H1 (cell line): ENCODE data around the gene CLDN4. TPM values are rescaled to one million over a fixed set of nuclear protein-coding genes. Genes with fewer than 3 reads are reported as not detected.

ENCODE experiments used
- CTCF ChIA-PET: fragments of 300-600 bp; sonication (Branson Sonifier 250); formaldehyde crosslinking; loops from one replicate; lab custom pipeline; 2021; ENCODE audit not compliant: partially characterized antibody; lab: Charles Lee
- POLR2A ChIA-PET: fragments of 300-600 bp; sonication (Branson Sonifier 250); formaldehyde crosslinking; loops from one replicate; lab custom pipeline; 2021; ENCODE audit warnings: inconsistent platforms; ENCODE audit not compliant: partially characterized antibody; lab: Charles Lee
- DNase-seq, 2 experiments: peaks; one replicate each; pipeline versions ENCODE4 v3.0.0 to v3.0.0-alpha.2; 2010 to 2022; ENCODE audit warnings: low spot score in 2 of 2, low read depth in 1 of 2, mixed read lengths in 1 of 2
- FAIRE-seq: peaks from 2 replicates; lab custom pipeline; 2011; peaks lifted over from hg19 to GRCh38; lab: Jason Lieb, UNC
- H2AFZ ChIP-seq: 2 replicates; pipeline ENCODE4 v1.8.1; 2012; ENCODE audit warnings: low read length, inconsistent platforms
- H2AK5ac ChIP-seq: 2 replicates; pipeline ENCODE4 v1.6.1; 2013; ENCODE audit warnings: low read depth, low read length
- H2BK120ac ChIP-seq: replicated peaks from 2 replicates; pipeline ENCODE3; 2013; ENCODE audit warnings: low read depth, low read length, inconsistent platforms
- H2BK12ac ChIP-seq: 2 replicates; pipeline ENCODE4 v1.6.1; 2013; ENCODE audit warnings: low read depth, low read length
- H2BK15ac ChIP-seq: 2 replicates; pipeline ENCODE4 v1.6.1; 2013; ENCODE audit warnings: low read length
- H2BK20ac ChIP-seq: 2 replicates; pipeline ENCODE4 v1.6.1; 2013; ENCODE audit warnings: low read length
- H2BK5ac ChIP-seq: 2 replicates; pipeline ENCODE4 v1.6.1; 2013; ENCODE audit warnings: low read depth, low read length
- H3K14ac ChIP-seq: 2 replicates; pipeline ENCODE4 v1.6.1; 2013; ENCODE audit warnings: inconsistent platforms; ENCODE audit not compliant: insufficient read length
- H3K18ac ChIP-seq: 2 replicates; pipeline ENCODE4 v1.6.1; 2013; ENCODE audit warnings: low read length; ENCODE audit errors: extremely low read depth
- H3K23ac ChIP-seq: 2 replicates; pipeline ENCODE4 v1.6.1; 2013; ENCODE audit warnings: inconsistent platforms; ENCODE audit not compliant: insufficient read length
- H3K23me2 ChIP-seq: 2 replicates; pipeline ENCODE4 v1.6.1; 2013; ENCODE audit warnings: low read depth, low read length
- H3K27ac ChIP-seq: 2 replicates; pipeline ENCODE4 v1.6.1; 2011; ENCODE audit warnings: low read depth, low read length, inconsistent platforms
- H3K27me3 ChIP-seq, 4 experiments: replicated peaks in 1 of 4; 1 replicate in 1 of 4; 2 replicates in 3 of 4; pipeline versions ENCODE4 v1.6.1 to v1.8.1; 2011 to 2013; ENCODE audit warnings: low read length in 3 of 4, mild to moderate bottlenecking in 3 of 4, inconsistent platforms in 2 of 4, mixed read lengths in 2 of 4, moderate library complexity in 1 of 4; ENCODE audit not compliant: control insufficient read depth in 3 of 4, insufficient read depth in 3 of 4; ENCODE audit errors: extremely low read depth in 1 of 4
- H3K36me3 ChIP-seq, 4 experiments: 2 replicates each; pipeline versions ENCODE4 v1.6.1 to v1.8.1; 2011 to 2013; ENCODE audit warnings: mild to moderate bottlenecking in 4 of 4, low read length in 3 of 4, moderate library complexity in 2 of 4, control low read depth in 1 of 4, inconsistent platforms in 1 of 4; ENCODE audit not compliant: insufficient read depth in 4 of 4, control insufficient read depth in 2 of 4
- H3K4ac ChIP-seq: replicated peaks from 2 replicates; pipeline ENCODE3; 2013; ENCODE audit warnings: low read length, low read depth, mixed read lengths, inconsistent platforms; ENCODE audit not compliant: insufficient read length
- H3K4me1 ChIP-seq, 4 experiments: replicated peaks in 1 of 4; 1 replicate in 1 of 4; 2 replicates in 3 of 4; pipeline versions ENCODE4 v1.6.1 to v1.8.1; 2011 to 2013; ENCODE audit warnings: low read length in 3 of 4, inconsistent platforms in 2 of 4, mixed read lengths in 1 of 4; ENCODE audit not compliant: insufficient read depth in 4 of 4, control insufficient read depth in 3 of 4
- H3K4me2 ChIP-seq, 2 experiments: 2 replicates each; pipeline versions ENCODE4 v1.6.1 to v1.8.1; 2011 to 2013; ENCODE audit warnings: low read depth in 2 of 2, low read length in 2 of 2, control low read depth in 1 of 2, inconsistent platforms in 1 of 2, mild to moderate bottlenecking in 1 of 2; ENCODE audit not compliant: insufficient read depth in 1 of 2
- H3K4me3 ChIP-seq, 4 experiments: fragments of 200-600, 300-600 bp in 1 of 4; sonication (generic), shearing (Covaris generic), sonication (Bioruptor Twin) in 1 of 4; 2 replicates each; pipeline versions ENCODE4 v1.5.1 to v1.8.1; 2011 to 2016; ENCODE audit warnings: low read length in 4 of 4, low read depth in 3 of 4, control low read depth in 2 of 4, inconsistent platforms in 2 of 4, mild to moderate bottlenecking in 2 of 4, mixed read lengths in 1 of 4, moderate library complexity in 1 of 4; ENCODE audit not compliant: insufficient read depth in 2 of 4; ENCODE audit errors: extremely low read depth in 1 of 4
- H3K56ac ChIP-seq: replicated peaks from 2 replicates; pipeline ENCODE3; 2013; ENCODE audit warnings: low read depth, mild to moderate bottlenecking, mixed read lengths, low read length, inconsistent platforms; ENCODE audit not compliant: insufficient read length
- H3K79me1 ChIP-seq: 2 replicates; pipeline ENCODE4 v1.6.1; 2013; ENCODE audit warnings: low read depth, low read length, control low read depth
- H3K79me2 ChIP-seq, 2 experiments: 2 replicates each; pipeline versions ENCODE4 v1.6.1 to v1.8.1; 2012 to 2013; ENCODE audit warnings: low read length in 2 of 2, mild to moderate bottlenecking in 2 of 2, inconsistent platforms in 1 of 2; ENCODE audit not compliant: insufficient read depth in 2 of 2, control insufficient read depth in 1 of 2
- H3K9ac ChIP-seq, 4 experiments: replicated peaks in 1 of 4; 1 replicate in 1 of 4; 2 replicates in 3 of 4; pipeline versions ENCODE4 v1.6.1 to v1.8.1; 2011 to 2013; ENCODE audit warnings: low read depth in 3 of 4, low read length in 3 of 4, control low read depth in 2 of 4, mild to moderate bottlenecking in 2 of 4, moderate library complexity in 2 of 4, inconsistent platforms in 1 of 4; ENCODE audit errors: extremely low read depth in 1 of 4
- H3K9me3 ChIP-seq, 2 experiments: 2 replicates each; pipeline versions ENCODE4 v1.6.1 to v1.8.1; 2012 to 2013; ENCODE audit warnings: mild to moderate bottlenecking in 2 of 2, moderate library complexity in 2 of 2, control low read depth in 1 of 2, inconsistent platforms in 1 of 2, low read depth in 1 of 2, low read length in 1 of 2, mixed read lengths in 1 of 2; ENCODE audit not compliant: insufficient read depth in 2 of 2
- H4K20me1 ChIP-seq, 2 experiments: replicated peaks in 1 of 2; 2 replicates each; pipeline versions ENCODE3 to v1.8.1; 2011 to 2013; ENCODE audit warnings: inconsistent platforms in 2 of 2, low read length in 2 of 2, mild to moderate bottlenecking in 1 of 2; ENCODE audit not compliant: insufficient read depth in 2 of 2, control insufficient read depth in 1 of 2
- H4K5ac ChIP-seq: 2 replicates; pipeline ENCODE4 v1.6.1; 2013; ENCODE audit warnings: low read length, low read depth, mixed read lengths, inconsistent platforms; ENCODE audit not compliant: insufficient read length
- H4K8ac ChIP-seq: 2 replicates; pipeline ENCODE4 v1.8.0; 2013; ENCODE audit warnings: mild to moderate bottlenecking, moderate library complexity, low read length, inconsistent platforms; ENCODE audit not compliant: insufficient read depth; ENCODE audit errors: extremely low read depth
- H4K91ac ChIP-seq: replicated peaks from 2 replicates; pipeline ENCODE3; 2013; ENCODE audit warnings: low read length, mixed read lengths, inconsistent platforms; ENCODE audit not compliant: insufficient read length
- ASH2L ChIP-seq: fragments of 200-600, 300-600 bp; sonication (generic); IDR thresholded peaks from one replicate; pipeline ENCODE4 v1.7.1; 2017; ENCODE audit warnings: low read length
- BRCA1 ChIP-seq: IDR thresholded peaks from 2 replicates; pipeline ENCODE4 v1.6.1; 2012; ENCODE audit warnings: low read depth, low read length, improper control_type of control experiment
- POLR2AphosphoS5 ChIP-seq: IDR thresholded peaks from 2 replicates; pipeline ENCODE4 v1.6.1; 2011; ENCODE audit warnings: low read depth, low read length
- RBBP5 ChIP-seq: IDR thresholded peaks from 2 replicates; pipeline ENCODE4 v1.7.1; 2012; ENCODE audit warnings: low read depth, mild to moderate bottlenecking, inconsistent platforms, low read length, moderate library complexity, borderline replicate concordance
- SRF ChIP-seq: IDR thresholded peaks from 2 replicates; pipeline ENCODE4 v1.6.1; 2011; ENCODE audit warnings: mild to moderate bottlenecking, low read depth, low read length, moderate library complexity
- TAF1 ChIP-seq: IDR thresholded peaks from 2 replicates; pipeline ENCODE4 v1.6.1; 2011; ENCODE audit warnings: mild to moderate bottlenecking, low read depth, low read length
- WGBS, 2 experiments: shearing (Covaris generic) in 1 of 2; methylation state at CpG; one replicate each; pipeline versions ENCODE4 v1.1.6 to v1.1.7; 2013 to 2015; ENCODE audit warnings: low lambda C conversion rate in 2 of 2, mixed read lengths in 2 of 2, inconsistent platforms in 1 of 2, low coverage in 1 of 2, missing lambda C conversion rate in 1 of 2; ENCODE audit not compliant: insufficient replicate concordance in 2 of 2, insufficient coverage in 1 of 2, insufficient read length in 1 of 2; ENCODE audit errors: extremely low coverage in 1 of 2, missing lambda C conversion rate in 1 of 2; 5-methylcytosine and 5-hydroxymethylcytosine counted together
- polyA plus RNA-seq, 7 experiments: library from polyadenylated mRNA; depleted of rRNA in 3 of 7; stranded (reverse) in 5 of 7; unstranded in 2 of 7; fragments of >200 nt in 5 of 7; fragments of 200-250 nt in 2 of 7; gene quantifications; 1 replicate in 5 of 7; 2 replicates in 1 of 7; 4 replicates in 1 of 7; pipeline versions ENCODE4 v1.2.1 to v1.2.3, GENCODE V29; 2011 to 2013; ENCODE audit warnings: missing spikeins in 2 of 7, mixed read lengths in 2 of 7
- total RNA-seq: library from RNA; stranded (reverse); fragmentation: NEBNext Ultra II Directional; extraction: Animal tissue kit (Norgen Biotek cat#: 25700); gene quantifications from 2 replicates; pipeline ENCODE4 v1.2.1, GENCODE V29; 2021
- TF ChIP-seq, protein P1 (sequence below): IDR thresholded peaks from 2 replicates; pipeline ENCODE4 v1.6.1; 2012; ENCODE audit warnings: inconsistent platforms
- TF ChIP-seq, protein P2 (sequence below): IDR thresholded peaks from 2 replicates; pipeline ENCODE4 v1.6.1; 2012; ENCODE audit warnings: inconsistent platforms

CLDN4 gene
- total and polyA plus RNA-seq, 2 of the 8 experiments (the other 6 are each of a cell fraction or from before 2014, with no cell fraction given) = 28.0 to 69.3 TPM

GRCh38 chr7:73827567-73828106 is 3.2 kb upstream of the CLDN4 start:
- H3K9me3 ChIP-seq = no peaks in the 10 kb centered on the region
- H3K4me2 ChIP-seq = peak overlapping the region; percentile 56 to 63
- no peak overlapping the region for H3K14ac ChIP-seq
- peak overlapping the region in 2 of 4 experiments; percentile 3 to 17; a peak in 1 of 8 replicates for H3K4me3 ChIP-seq
- peaks cover 18 to 46% (median 37%) of the 10 kb centered on the region in 4 experiments for H3K4me1 ChIP-seq
- H3K18ac ChIP-seq = peak overlapping the region; percentile 94
- H3K23me2 ChIP-seq = peaks cover 17% of the 10 kb centered on the region; the same call in 1 of the 2 replicates
- H2BK12ac ChIP-seq = peak overlapping the region; percentile 97
- H3K27ac ChIP-seq = peak overlapping the region; percentile 63
- peaks cover 0 to 5% (median 2%) of the 10 kb centered on the region in 4 experiments; a peak in 3 of 7 replicates for H3K27me3 ChIP-seq
- H2BK120ac ChIP-seq = no peak overlapping the region
- no peaks in the 10 kb centered on the region for H3K36me3 ChIP-seq
- ChIA-PET POLR2A (interaction anchor here (0.9 to 2.9 kb wide), 12 partner anchors 8 to 89 kb away, joined by 3 to 15 read pairs (median 4); partner anchors contain the start of genes ABHD11 and METTL27), CTCF (interaction anchor here (0.6 to 5.5 kb wide), 8 partner anchors 10 to 199 kb away, joined by 3 to 65 read pairs (median 14); partner anchors contain the start of genes ABHD11 and METTL27)
- peak overlapping the region; percentile 72; the same call in 1 of the 2 replicates for H4K8ac ChIP-seq
- no peak overlapping the region for H2AK5ac ChIP-seq
- H3K79me2 ChIP-seq = no peaks in the 10 kb centered on the region; a peak in 1 of 4 replicates
- H2BK5ac ChIP-seq = peak overlapping the region; percentile 86
- H4K91ac ChIP-seq = peak overlapping the region; percentile 82
- peak overlapping the region; percentile 99 for H2BK20ac ChIP-seq
- peak overlapping the region; percentile 90; the same call in 1 of the 2 replicates for H2BK15ac ChIP-seq
- no peaks in the 10 kb centered on the region for H4K20me1 ChIP-seq
- H3K23ac ChIP-seq = no peak overlapping the region
- peak overlapping the region; percentile 20 for H4K5ac ChIP-seq
- 39% methylated on average over 9 of the region's 11 CpGs; no CpG with 5 or more reads in 1 of the 2 experiments for WGBS, 2 experiments
- no peak for FAIRE-seq
- peak in 1 of 2 experiments; percentile 60 for DNase-seq
- no peak overlapping the region for H3K56ac ChIP-seq
- H3K79me1 ChIP-seq = peaks cover 5% of the 10 kb centered on the region; the same call in 1 of the 2 replicates
- peak overlapping the region; percentile 11 for H3K4ac ChIP-seq
- TF ChIP-seq, protein P1, sequence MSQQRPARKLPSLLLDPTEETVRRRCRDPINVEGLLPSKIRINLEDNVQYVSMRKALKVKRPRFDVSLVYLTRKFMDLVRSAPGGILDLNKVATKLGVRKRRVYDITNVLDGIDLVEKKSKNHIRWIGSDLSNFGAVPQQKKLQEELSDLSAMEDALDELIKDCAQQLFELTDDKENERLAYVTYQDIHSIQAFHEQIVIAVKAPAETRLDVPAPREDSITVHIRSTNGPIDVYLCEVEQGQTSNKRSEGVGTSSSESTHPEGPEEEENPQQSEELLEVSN = peak; percentile 29; the same call in 1 of the 2 replicates
- peak; percentile 89 for TF ChIP-seq ASH2L
- TF ChIP-seq RBBP5 = peak; percentile 90; the same call in 1 of the 2 replicates
- peak; percentile 44; the same call in 1 of the 2 replicates for TF ChIP-seq TAF1
- no peak for TF ChIP-seq SRF
- TF ChIP-seq, protein P2, sequence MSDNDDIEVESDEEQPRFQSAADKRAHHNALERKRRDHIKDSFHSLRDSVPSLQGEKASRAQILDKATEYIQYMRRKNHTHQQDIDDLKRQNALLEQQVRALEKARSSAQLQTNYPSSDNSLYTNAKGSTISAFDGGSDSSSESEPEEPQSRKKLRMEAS = peak; percentile 70; the same call in 1 of the 2 replicates
- peak; percentile 59; the same call in 1 of the 2 replicates for TF ChIP-seq POLR2AphosphoS5
- TF ChIP-seq BRCA1 = no peak
- no peak overlapping the region for H2AFZ ChIP-seq
- H3K9ac ChIP-seq = no peak overlapping the region; a peak in 2 of 7 replicates
